ENCODE results near the gene CSF2RB.

DNA sequence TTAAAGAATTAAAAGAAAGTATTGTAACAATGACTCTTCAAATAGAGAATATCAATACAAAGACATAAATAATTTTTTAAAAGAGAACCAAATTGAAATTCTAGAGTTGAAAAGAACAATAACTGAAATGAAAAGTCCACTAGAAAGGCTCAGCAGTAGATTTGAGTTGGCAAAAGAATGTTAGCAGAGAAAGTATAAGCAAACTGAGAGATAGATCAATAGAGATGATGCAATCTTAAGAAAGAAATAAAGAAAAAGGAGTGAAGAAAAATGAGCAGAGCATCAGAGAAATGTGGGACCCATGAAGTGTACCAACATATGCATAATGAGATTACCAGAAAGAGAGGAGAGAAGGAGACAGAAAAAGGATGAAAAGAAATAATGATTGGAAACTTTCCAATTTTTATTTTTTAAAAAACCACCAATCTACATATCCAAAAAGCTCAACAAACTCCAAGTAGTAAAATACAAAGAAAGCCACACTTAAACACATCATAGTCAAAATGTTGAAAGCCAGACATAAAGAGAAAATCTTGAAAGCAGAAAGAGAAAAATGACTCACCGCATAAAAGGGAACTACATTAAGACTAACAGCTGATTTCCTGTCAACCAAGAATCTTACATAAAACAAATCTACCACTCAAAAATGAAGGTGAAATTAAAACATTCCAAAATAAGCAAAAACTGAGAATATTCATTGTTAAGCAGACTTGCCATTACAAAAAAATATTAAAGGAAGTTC is 31.8 kb upstream of the CSF2RB start:
- TF ChIP-seq, protein P1, sequence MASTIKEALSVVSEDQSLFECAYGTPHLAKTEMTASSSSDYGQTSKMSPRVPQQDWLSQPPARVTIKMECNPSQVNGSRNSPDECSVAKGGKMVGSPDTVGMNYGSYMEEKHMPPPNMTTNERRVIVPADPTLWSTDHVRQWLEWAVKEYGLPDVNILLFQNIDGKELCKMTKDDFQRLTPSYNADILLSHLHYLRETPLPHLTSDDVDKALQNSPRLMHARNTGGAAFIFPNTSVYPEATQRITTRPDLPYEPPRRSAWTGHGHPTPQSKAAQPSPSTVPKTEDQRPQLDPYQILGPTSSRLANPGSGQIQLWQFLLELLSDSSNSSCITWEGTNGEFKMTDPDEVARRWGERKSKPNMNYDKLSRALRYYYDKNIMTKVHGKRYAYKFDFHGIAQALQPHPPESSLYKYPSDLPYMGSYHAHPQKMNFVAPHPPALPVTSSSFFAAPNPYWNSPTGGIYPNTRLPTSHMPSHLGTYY (CRISPR knock-in tag; IDR thresholded peaks at IDR 0.05) = no peak
- TF ChIP-seq, protein P2, sequence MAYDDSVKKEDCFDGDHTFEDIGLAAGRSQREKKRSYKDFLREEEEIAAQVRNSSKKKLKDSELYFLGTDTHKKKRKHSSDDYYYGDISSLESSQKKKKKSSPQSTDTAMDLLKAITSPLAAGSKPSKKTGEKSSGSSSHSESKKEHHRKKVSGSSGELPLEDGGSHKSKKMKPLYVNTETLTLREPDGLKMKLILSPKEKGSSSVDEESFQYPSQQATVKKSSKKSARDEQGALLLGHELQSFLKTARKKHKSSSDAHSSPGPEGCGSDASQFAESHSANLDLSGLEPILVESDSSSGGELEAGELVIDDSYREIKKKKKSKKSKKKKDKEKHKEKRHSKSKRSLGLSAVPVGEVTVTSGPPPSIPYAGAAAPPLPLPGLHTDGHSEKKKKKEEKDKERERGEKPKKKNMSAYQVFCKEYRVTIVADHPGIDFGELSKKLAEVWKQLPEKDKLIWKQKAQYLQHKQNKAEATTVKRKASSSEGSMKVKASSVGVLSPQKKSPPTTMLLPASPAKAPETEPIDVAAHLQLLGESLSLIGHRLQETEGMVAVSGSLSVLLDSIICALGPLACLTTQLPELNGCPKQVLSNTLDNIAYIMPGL (CRISPR knock-in tag; IDR thresholded peaks at IDR 0.05) = no peak
- TF ChIP-seq, protein P3, sequence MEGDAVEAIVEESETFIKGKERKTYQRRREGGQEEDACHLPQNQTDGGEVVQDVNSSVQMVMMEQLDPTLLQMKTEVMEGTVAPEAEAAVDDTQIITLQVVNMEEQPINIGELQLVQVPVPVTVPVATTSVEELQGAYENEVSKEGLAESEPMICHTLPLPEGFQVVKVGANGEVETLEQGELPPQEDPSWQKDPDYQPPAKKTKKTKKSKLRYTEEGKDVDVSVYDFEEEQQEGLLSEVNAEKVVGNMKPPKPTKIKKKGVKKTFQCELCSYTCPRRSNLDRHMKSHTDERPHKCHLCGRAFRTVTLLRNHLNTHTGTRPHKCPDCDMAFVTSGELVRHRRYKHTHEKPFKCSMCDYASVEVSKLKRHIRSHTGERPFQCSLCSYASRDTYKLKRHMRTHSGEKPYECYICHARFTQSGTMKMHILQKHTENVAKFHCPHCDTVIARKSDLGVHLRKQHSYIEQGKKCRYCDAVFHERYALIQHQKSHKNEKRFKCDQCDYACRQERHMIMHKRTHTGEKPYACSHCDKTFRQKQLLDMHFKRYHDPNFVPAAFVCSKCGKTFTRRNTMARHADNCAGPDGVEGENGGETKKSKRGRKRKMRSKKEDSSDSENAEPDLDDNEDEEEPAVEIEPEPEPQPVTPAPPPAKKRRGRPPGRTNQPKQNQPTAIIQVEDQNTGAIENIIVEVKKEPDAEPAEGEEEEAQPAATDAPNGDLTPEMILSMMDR (IDR thresholded peaks at IDR 0.05) = no peak
- TF ChIP-seq, protein P4, sequence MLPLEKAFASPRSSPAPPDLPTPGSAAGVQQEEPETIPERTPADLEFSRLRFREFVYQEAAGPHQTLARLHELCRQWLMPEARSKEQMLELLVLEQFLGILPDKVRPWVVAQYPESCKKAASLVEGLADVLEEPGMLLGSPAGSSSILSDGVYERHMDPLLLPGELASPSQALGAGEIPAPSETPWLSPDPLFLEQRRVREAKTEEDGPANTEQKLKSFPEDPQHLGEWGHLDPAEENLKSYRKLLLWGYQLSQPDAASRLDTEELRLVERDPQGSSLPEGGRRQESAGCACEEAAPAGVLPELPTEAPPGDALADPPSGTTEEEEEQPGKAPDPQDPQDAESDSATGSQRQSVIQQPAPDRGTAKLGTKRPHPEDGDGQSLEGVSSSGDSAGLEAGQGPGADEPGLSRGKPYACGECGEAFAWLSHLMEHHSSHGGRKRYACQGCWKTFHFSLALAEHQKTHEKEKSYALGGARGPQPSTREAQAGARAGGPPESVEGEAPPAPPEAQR (CRISPR knock-in tag; IDR thresholded peaks at IDR 0.05) = no peak
- TF ChIP-seq GABPB1 (CRISPR knock-in tag; IDR thresholded peaks at IDR 0.05) (no peak), TP53 (CRISPR knock-in tag; IDR thresholded peaks at IDR 0.05) (no peak), FOXP1 (CRISPR knock-in tag; IDR thresholded peaks at IDR 0.05; ENCODE audit: borderline replicate concordance) (no peak), MYBL2 (CRISPR knock-in tag; IDR thresholded peaks at IDR 0.05) (no peak), ZNF219 (CRISPR knock-in tag; IDR thresholded peaks at IDR 0.05; ENCODE audit: borderline replicate concordance) (no peak), ELF4 (CRISPR knock-in tag; IDR thresholded peaks at IDR 0.05; ENCODE audit: low read depth) (no peak)
- TF ChIP-seq, protein P5, sequence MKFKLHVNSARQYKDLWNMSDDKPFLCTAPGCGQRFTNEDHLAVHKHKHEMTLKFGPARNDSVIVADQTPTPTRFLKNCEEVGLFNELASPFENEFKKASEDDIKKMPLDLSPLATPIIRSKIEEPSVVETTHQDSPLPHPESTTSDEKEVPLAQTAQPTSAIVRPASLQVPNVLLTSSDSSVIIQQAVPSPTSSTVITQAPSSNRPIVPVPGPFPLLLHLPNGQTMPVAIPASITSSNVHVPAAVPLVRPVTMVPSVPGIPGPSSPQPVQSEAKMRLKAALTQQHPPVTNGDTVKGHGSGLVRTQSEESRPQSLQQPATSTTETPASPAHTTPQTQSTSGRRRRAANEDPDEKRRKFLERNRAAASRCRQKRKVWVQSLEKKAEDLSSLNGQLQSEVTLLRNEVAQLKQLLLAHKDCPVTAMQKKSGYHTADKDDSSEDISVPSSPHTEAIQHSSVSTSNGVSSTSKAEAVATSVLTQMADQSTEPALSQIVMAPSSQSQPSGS (CRISPR knock-in tag; IDR thresholded peaks at IDR 0.05; ENCODE audit: borderline replicate concordance, low read depth) = no peak
